Stomach (tissue), 9 donors: ENCODE measurements around the gene TLCD2. TPM values are rescaled to one million over a fixed set of nuclear protein-coding genes. Genes with fewer than 3 reads are reported as not detected.

Experiments
- DNase-seq, 2 donors: peaks; one replicate each; pipeline versions ENCODE4 v3.0.0 to v3.0.0-alpha.2; 2013 to 2019
- H3K27ac ChIP-seq, 5 donors: fragments of 200-600 bp in 4 of 5; sonication (generic) in 4 of 5; one replicate each; pipeline ENCODE4 v1.5.1; 2013 to 2019; ENCODE audit warnings: mild to moderate bottlenecking in 1 of 5, moderate library complexity in 1 of 5
- H3K27me3 ChIP-seq, 3 donors: fragments of 200-600 bp; sonication (generic); one replicate each; pipeline ENCODE4 v1.5.1; 2017 to 2019; ENCODE audit warnings: mixed run types in 1 of 3
- H3K36me3 ChIP-seq, 4 donors: fragments of 200-600 bp; sonication (generic); 1 replicate in 3 of 4; 2 replicates in 1 of 4; pipeline ENCODE4 v1.5.1; 2016 to 2019
- H3K4me1 ChIP-seq, 4 donors: fragments of 200-600 bp; sonication (generic); one replicate each; pipeline ENCODE4 v1.5.1; 2016 to 2019
- H3K4me3 ChIP-seq, 4 donors: fragments of 200-600 bp; sonication (generic) in 3 of 4; one replicate each; pipeline ENCODE4 v1.5.1; 2016 to 2019; ENCODE audit warnings: mild to moderate bottlenecking in 1 of 4
- H3K9me3 ChIP-seq, 4 donors: fragments of 200-600 bp; sonication (generic); one replicate each; pipeline ENCODE4 v1.5.1; 2016 to 2019
- CTCF ChIP-seq, 7 experiments: fragments of 450-650 bp in 4 of 7; fragments of 200-600 bp in 3 of 7; sonication (generic) in 3 of 7; IDR thresholded peaks; one replicate each; pipeline ENCODE4 v1.5.1; 2016 to 2019; ENCODE audit warnings: antibody characterized with exemption in 7 of 7, control low read depth in 2 of 7, mild to moderate bottlenecking in 1 of 7
- EP300 ChIP-seq: sonication (generic); formaldehyde crosslinking; IDR thresholded peaks from one replicate; pipeline ENCODE4 v1.6.1; 2017; ENCODE audit warnings: antibody characterized with exemption
- POLR2A ChIP-seq, 4 donors: fragments of 450-650 bp; IDR thresholded peaks; one replicate each; pipeline ENCODE4 v1.6.1; 2016; ENCODE audit warnings: antibody characterized with exemption in 4 of 4, control low read depth in 2 of 4, mild to moderate bottlenecking in 1 of 4, moderate library complexity in 1 of 4
- POLR2AphosphoS5 ChIP-seq, 3 donors: sonication (generic); formaldehyde crosslinking; IDR thresholded peaks; one replicate each; pipeline ENCODE4 v1.6.1; 2016; ENCODE audit warnings: antibody characterized with exemption in 3 of 3
- WGBS, 5 donors: extraction: QIAGEN DNeasy Blood & Tissue Kit in 3 of 5; methylation state at CpG; one replicate each; pipeline versions ENCODE4 v1.1.5 to v1.1.7; 2013 to 2018; 5-methylcytosine and 5-hydroxymethylcytosine counted together
- intact Hi-C: fragments of 100-400 bp; cut with DNase I; formaldehyde crosslinking; loops from one replicate; pipeline ENCODE4 v1.15.1; 2023; ENCODE audit warnings: low total_unique reads
- polyA plus RNA-seq, 3 donors: library from polyadenylated mRNA; stranded (reverse); fragments of 200-250 nt; gene quantifications; one replicate each; pipeline ENCODE4 v1.2.3, GENCODE V29; 2013
- total RNA-seq, 5 donors: library from RNA; depleted of rRNA; stranded (reverse); fragments of >200 nt; gene quantifications; one replicate each; pipeline versions ENCODE4 v1.1.0 to v1.2.3, GENCODE V29; 2014 to 2016
- donor health status: healthy with polysubstance abuse.
- donor health status: Bipolar disorder and iron deficiency.
- donor health status: healthy.

The TLCD2 gene
- total and polyA plus RNA-seq, 8 donors = 2.8 to 9.6 (median 6.0) TPM

- Histone ChIP-seq H3K36me3 (peaks cover 18 to 29% (median 26%) of the 10 kb centered on the region in 4 donors), H3K27ac (peak overlapping the region; percentile 99 to 100 (median 100)), H3K27me3 (no peaks in the 10 kb centered on the region), H3K4me3 (peak overlapping the region; percentile 81 to 100 (median 91)), H3K9me3 (no peaks in the 10 kb centered on the region), H3K4me1 (peaks cover 48 to 81% (median 67%) of the 10 kb centered on the region in 4 donors)
- peak in 3 of 7 experiments; percentile 21 to 51 (median 30) for TF ChIP-seq CTCF (IDR thresholded peaks at IDR 0.05)
- TF ChIP-seq EP300 = no peak
- TF ChIP-seq POLR2A (IDR thresholded peaks at IDR 0.05) = no peak
- TF ChIP-seq POLR2AphosphoS5 (IDR thresholded peaks at IDR 0.05) = peak in 1 of 3 donors; percentile 3
- peak; percentile 54 to 85 for DNase-seq
- 9 to 13% (median 12%) methylated on average over 11 of the region's 11 CpGs for WGBS, 5 donors
- intact Hi-C loops = no loop called here
Observed at GRCh38 chr17:1713878-1714426, 3.8 kb upstream of the TLCD2 start.

GRCh38 chr17:1713160-1713877, 3.1 kb upstream of the TLCD2 start:
- DNase-seq = peak in 1 of 2 donors; percentile 3
- no peak for TF ChIP-seq POLR2A (IDR thresholded peaks at IDR 0.05)
- TF ChIP-seq CTCF (IDR thresholded peaks at IDR 0.05) = no peak
- no peak for TF ChIP-seq POLR2AphosphoS5 (IDR thresholded peaks at IDR 0.05)
- TF ChIP-seq EP300 = no peak
- Histone ChIP-seq H3K36me3 (peaks cover 18 to 29% (median 26%) of the 10 kb centered on the region in 4 donors), H3K4me1 (peaks cover 45 to 81% (median 62%) of the 10 kb centered on the region in 4 donors), H3K27me3 (no peaks in the 10 kb centered on the region), H3K4me3 (peak overlapping the region in 3 of 4 donors; percentile 81 to 100 (median 89)), H3K9me3 (no peaks in the 10 kb centered on the region), H3K27ac (peak overlapping the region; percentile 99 to 100 (median 100))
- intact Hi-C loops = no loop called here
- 62 to 72% (median 67%) methylated on average over 10 of the region's 10 CpGs for WGBS, 5 donors

GRCh38 chr17:1712271-1712670, 2.1 kb upstream of the TLCD2 start:
- Histone ChIP-seq H3K4me1 (peaks cover 37 to 71% (median 53%) of the 10 kb centered on the region in 4 donors), H3K27ac (peak overlapping the region in 4 of 5 donors; percentile 25 to 100 (median 100)), H3K36me3 (peaks cover 18 to 36% (median 30%) of the 10 kb centered on the region in 4 donors), H3K4me3 (peak overlapping the region in 2 of 4 donors; percentile 23 to 89), H3K9me3 (no peaks in the 10 kb centered on the region), H3K27me3 (no peaks in the 10 kb centered on the region)
- DNase-seq = peak in 1 of 2 donors; percentile 3
- WGBS, 5 donors = 84 to 89% (median 86%) methylated on average over 8 of the region's 8 CpGs
- TF ChIP-seq POLR2A (IDR thresholded peaks at IDR 0.05) (no peak), POLR2AphosphoS5 (IDR thresholded peaks at IDR 0.05) (no peak), CTCF (IDR thresholded peaks at IDR 0.05) (no peak), EP300 (no peak)
- intact Hi-C loops = no loop called here

DNA sequence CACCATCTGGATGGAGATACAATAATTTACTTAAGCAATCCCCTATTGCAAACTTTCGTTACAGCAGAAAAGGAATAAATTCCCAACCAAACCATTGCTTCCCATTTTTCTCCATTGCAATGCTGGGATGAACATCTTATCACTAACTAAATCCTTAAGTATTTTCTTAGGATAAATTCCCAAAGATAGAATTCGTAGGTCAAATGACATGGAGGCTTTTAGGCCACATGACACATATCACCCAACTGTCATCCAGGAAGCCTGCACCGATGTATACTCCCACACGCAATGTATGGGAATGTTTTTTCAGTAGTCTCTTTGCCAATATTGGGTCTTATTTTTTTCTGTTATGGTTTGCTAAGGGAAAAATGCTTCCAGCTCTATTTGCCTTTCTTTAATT, 1.6 kb upstream of the TLCD2 start:
- peak overlapping the region in 3 of 5 donors; percentile 83 to 100 (median 86) for H3K27ac ChIP-seq
- no peaks in the 10 kb centered on the region for H3K9me3 ChIP-seq
- 68 to 81% (median 75%) methylated on average over 4 of the region's 4 CpGs for WGBS, 5 donors
- no peak for DNase-seq
- no peak overlapping the region for H3K4me3 ChIP-seq
- H3K36me3 ChIP-seq = peaks cover 18 to 38% (median 30%) of the 10 kb centered on the region in 4 donors
- peaks cover 37 to 70% (median 53%) of the 10 kb centered on the region in 4 donors for H3K4me1 ChIP-seq
- TF ChIP-seq POLR2AphosphoS5 (IDR thresholded peaks at IDR 0.05) (no peak), EP300 (no peak), POLR2A (IDR thresholded peaks at IDR 0.05) (no peak), CTCF (IDR thresholded peaks at IDR 0.05) (no peak)
- intact Hi-C loops = no loop called here
- no peaks in the 10 kb centered on the region for H3K27me3 ChIP-seq
